A673 (cell line): ENCODE data around the gene MTF1. TPM values are rescaled to one million over a fixed set of nuclear protein-coding genes. Genes with fewer than 3 reads are reported as not detected.
"Not testable (repeated sequence)": the region's sequence is repeated elsewhere in the genome, so short reads cannot be mapped to it uniquely, and the experiment has no call there.

Source experiments
- Bru-seq: library from RNA; stranded (reverse); fragments of 400-500 nt; gene quantifications from one replicate; lab custom pipeline; 2021; lab: Mats Ljungman, UMichigan
- BruChase-seq, 2 experiments: library from RNA; stranded (reverse); fragments of 400-500 nt; gene quantifications; one replicate each; lab custom pipeline; 2021; lab: Mats Ljungman, UMichigan
- BruUV-seq: library from RNA; stranded (reverse); fragments of 400-500 nt; replicated peaks from 2 replicates; lab custom pipeline; 2021; lab: Mats Ljungman, UMichigan
- CTCF ChIA-PET: fragments of 300-600 bp; sonication (Branson Sonifier 250); formaldehyde crosslinking; loops from one replicate; lab custom pipeline; 2022; ENCODE audit warnings: antibody characterized with exemption; lab: Charles Lee
- POLR2A ChIA-PET: fragments of 300-600 bp; sonication (Branson Sonifier 250); formaldehyde crosslinking; loops from one replicate; lab custom pipeline; 2022; ENCODE audit warnings: antibody characterized with exemption; ENCODE audit not compliant: low non-redundant PET; lab: Charles Lee
- DNase-seq: peaks from one replicate; pipeline ENCODE4 v3.0.0-alpha.2; 2015; ENCODE audit warnings: low spot score
- H3K27ac ChIP-seq: fragments of 200-600 bp; sonication (generic); 2 replicates; pipeline ENCODE4 v1.5.1; 2016; ENCODE audit warnings: mixed run types, low read depth, mild to moderate bottlenecking, mixed read lengths, antibody characterized with exemption, low read length; ENCODE audit not compliant: poor library complexity, severe bottlenecking
- H3K27me3 ChIP-seq: fragments of 200-600 bp; sonication (generic); replicated peaks from 2 replicates; pipeline ENCODE4 v1.6.1; 2017; ENCODE audit warnings: mixed run types, low read depth, mild to moderate bottlenecking, mixed read lengths, antibody characterized with exemption, low read length; ENCODE audit not compliant: insufficient read depth, poor library complexity
- H3K36me3 ChIP-seq: fragments of 200-600 bp; sonication (generic); 2 replicates; pipeline ENCODE4 v1.6.1; 2016; ENCODE audit warnings: mixed run types, mild to moderate bottlenecking, mixed read lengths, antibody characterized with exemption, low read length; ENCODE audit not compliant: insufficient read depth, poor library complexity, severe bottlenecking
- H3K4me1 ChIP-seq: fragments of 200-600 bp; sonication (generic); 2 replicates; pipeline ENCODE4 v1.6.1; 2017; ENCODE audit warnings: mixed run types, mild to moderate bottlenecking, mixed read lengths, antibody characterized with exemption, low read length; ENCODE audit not compliant: insufficient read depth, poor library complexity, severe bottlenecking
- H3K4me3 ChIP-seq: fragments of 200-600 bp; sonication (generic); 2 replicates; pipeline ENCODE4 v1.5.1; 2016; ENCODE audit warnings: low read depth, mixed run types, mild to moderate bottlenecking, mixed read lengths, low read length; ENCODE audit not compliant: poor library complexity, severe bottlenecking
- H3K9me3 ChIP-seq: fragments of 200-600 bp; sonication (generic); 2 replicates; pipeline ENCODE4 v1.6.1; 2016; ENCODE audit warnings: mixed run types, low read depth, mild to moderate bottlenecking, mixed read lengths, antibody characterized with exemption, low read length; ENCODE audit not compliant: poor library complexity, severe bottlenecking
- EZH2 ChIP-seq: fragments of 200-600 bp; sonication (generic); IDR thresholded peaks from 2 replicates; pipeline ENCODE4 v1.6.1; 2017; ENCODE audit warnings: borderline replicate concordance, low read depth, mild to moderate bottlenecking, mixed read lengths, antibody characterized with exemption, low read length; ENCODE audit not compliant: poor library complexity, severe bottlenecking
- intact Hi-C: fragments of 100-400 bp; cut with micrococcal nuclease; formaldehyde crosslinking; loops from one replicate; pipeline ENCODE4 v1.10.0; 2022; ENCODE audit not compliant: unreplicated experiment
- long read RNA-seq: library from polyadenylated mRNA; stranded (forward); transcript quantifications from one replicate; pipeline ENCODE4 v2.0.0, GENCODE V29; 2022
- total RNA-seq: library from RNA; stranded (reverse); gene quantifications from 2 replicates; pipeline ENCODE4 v1.2.3, GENCODE V29; 2021
- TF ChIP-seq, protein P1 (sequence below): fragments of 300-800, 200-600 bp; sonication (generic); conservative IDR thresholded peaks from 2 replicates; pipeline ENCODE4 v1.5.1; 2017; ENCODE audit warnings: low read depth, mild to moderate bottlenecking, antibody characterized with exemption, low read length, moderate library complexity, mixed read lengths

MTF1 gene
- 18.9 and 19.8 TPM in 2 replicates for total RNA-seq
- Bru-seq, nascent RNA = percentile 74 among the genes with signal in this experiment
- BruChase-seq, experiment 1, labeled RNA remaining after a 2-hour chase = percentile 80 among the genes with signal in this experiment
- percentile 72 among the genes with signal in this experiment for BruChase-seq, experiment 2, labeled RNA remaining after a 6-hour chase
- long read RNA-seq, full-length matches to known transcripts = 1 of 7 reads
- long read RNA-seq, partial matches to known transcripts = 3 of 7 reads
- long read RNA-seq, other reads (novel, unspliced or antisense) = 3 of 7 reads

DNA sequence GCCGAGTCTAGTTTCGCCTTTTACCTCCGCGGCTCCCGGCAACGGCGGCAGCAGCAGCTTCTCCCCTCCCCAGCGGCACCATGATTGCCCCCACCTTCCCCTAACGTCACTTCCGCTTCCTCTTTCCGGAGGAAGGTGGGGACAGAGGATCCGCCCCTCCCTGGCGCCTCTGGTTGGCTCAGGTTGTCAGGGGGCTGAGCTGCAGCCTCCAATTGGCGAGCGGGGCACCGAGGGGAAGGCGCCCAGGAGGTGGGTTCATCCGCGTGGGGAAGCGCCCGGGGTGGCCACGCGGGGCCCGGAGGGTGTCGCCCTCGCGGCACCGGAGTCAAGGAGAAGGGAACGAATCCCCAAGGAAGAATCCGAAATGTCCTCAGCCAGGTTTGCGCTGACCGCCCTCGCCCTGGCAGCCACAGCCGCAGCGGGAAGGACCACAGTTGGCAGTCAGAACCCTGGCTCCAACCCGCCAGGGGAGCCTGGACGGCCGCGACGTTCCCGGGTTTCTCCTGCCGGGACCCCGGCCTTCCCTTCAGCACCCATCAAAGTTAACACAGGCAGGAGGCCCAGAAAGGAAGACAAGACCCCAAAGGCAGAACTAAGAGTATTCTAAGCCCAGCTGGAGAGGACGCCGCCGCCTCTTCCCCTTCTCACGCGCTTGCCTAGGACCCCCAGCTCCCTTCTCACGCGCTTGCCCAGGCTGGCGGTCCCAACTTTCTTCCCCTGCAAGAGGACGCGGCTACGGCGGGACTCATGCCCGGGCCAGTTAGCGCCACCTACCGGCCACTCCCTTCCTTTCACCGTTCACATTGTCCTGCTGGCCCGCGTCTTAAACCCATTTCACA lies at the start of gene MTF1:
Gene MTF1, minus strand, starts transcription at position 86 of the 839 bp plus-strand sequence. CDS start 1,934 bp downstream, outside the sequence.
- peak; percentile 99 for DNase-seq
- H3K4me3 ChIP-seq = peak within 1 kb of the TSS; percentile 90
- peak within 1 kb of the TSS; percentile 90 for H3K27ac ChIP-seq
- ChIA-PET POLR2A (interaction anchor here (0.6 kb wide), 1 partner anchor 197 kb away, joined by 3 read pairs; no protein-coding TSS in a partner anchor), CTCF (interaction anchor here (0.6 to 2.0 kb wide), 14 partner anchors 12 to 1780 kb away, joined by 3 to 10 read pairs (median 4); partner anchors contain the start of genes C1orf122, HEYL, UTP11 and YRDC)
- H3K27me3 ChIP-seq = no peaks in the 10 kb centered on the region
- no peak for TF ChIP-seq EZH2
- TF ChIP-seq, protein P1, sequence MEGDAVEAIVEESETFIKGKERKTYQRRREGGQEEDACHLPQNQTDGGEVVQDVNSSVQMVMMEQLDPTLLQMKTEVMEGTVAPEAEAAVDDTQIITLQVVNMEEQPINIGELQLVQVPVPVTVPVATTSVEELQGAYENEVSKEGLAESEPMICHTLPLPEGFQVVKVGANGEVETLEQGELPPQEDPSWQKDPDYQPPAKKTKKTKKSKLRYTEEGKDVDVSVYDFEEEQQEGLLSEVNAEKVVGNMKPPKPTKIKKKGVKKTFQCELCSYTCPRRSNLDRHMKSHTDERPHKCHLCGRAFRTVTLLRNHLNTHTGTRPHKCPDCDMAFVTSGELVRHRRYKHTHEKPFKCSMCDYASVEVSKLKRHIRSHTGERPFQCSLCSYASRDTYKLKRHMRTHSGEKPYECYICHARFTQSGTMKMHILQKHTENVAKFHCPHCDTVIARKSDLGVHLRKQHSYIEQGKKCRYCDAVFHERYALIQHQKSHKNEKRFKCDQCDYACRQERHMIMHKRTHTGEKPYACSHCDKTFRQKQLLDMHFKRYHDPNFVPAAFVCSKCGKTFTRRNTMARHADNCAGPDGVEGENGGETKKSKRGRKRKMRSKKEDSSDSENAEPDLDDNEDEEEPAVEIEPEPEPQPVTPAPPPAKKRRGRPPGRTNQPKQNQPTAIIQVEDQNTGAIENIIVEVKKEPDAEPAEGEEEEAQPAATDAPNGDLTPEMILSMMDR = peak; percentile 92
- no peaks in the 10 kb centered on the region for H3K9me3 ChIP-seq
- BruUV-seq = TSS peak; percentile 90
- H3K4me1 ChIP-seq = peaks cover 10% of the 10 kb centered on the region
- H3K36me3 ChIP-seq = peaks cover 20% of the 10 kb centered on the region
- intact Hi-C loops = loop anchor here (5.0 kb wide), 1 partner anchor 52 kb away; the partner anchor contains the start of genes C1orf122 and YRDC

DNA sequence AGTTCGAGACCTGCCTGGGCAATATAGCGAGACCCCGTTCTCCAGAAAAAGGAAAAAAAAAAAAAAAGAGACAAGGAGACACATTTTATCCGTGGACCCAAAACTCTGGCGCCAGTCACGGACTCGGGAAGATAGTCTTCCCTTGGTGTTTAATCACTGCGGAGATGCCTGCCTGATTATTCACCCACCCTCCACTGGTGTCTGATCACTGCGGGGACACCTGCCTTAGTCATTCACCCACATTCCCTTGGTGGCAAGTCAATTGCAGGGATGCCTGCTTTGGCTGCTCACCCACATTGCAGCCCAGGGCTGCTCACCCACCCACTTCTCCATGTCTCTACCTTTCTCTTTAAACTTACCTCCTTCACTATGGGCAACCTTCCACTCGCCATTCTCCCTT lies 49.1 kb upstream of the MTF1 start:
- CTCF ChIA-PET, H3K36me3 ChIP-seq, H3K9me3 ChIP-seq, POLR2A ChIA-PET, intact Hi-C loops, H3K27me3 ChIP-seq, DNase-seq, H3K4me3 ChIP-seq, H3K27ac ChIP-seq, BruUV-seq, H3K4me1 ChIP-seq: not testable (repeated sequence)

DNA sequence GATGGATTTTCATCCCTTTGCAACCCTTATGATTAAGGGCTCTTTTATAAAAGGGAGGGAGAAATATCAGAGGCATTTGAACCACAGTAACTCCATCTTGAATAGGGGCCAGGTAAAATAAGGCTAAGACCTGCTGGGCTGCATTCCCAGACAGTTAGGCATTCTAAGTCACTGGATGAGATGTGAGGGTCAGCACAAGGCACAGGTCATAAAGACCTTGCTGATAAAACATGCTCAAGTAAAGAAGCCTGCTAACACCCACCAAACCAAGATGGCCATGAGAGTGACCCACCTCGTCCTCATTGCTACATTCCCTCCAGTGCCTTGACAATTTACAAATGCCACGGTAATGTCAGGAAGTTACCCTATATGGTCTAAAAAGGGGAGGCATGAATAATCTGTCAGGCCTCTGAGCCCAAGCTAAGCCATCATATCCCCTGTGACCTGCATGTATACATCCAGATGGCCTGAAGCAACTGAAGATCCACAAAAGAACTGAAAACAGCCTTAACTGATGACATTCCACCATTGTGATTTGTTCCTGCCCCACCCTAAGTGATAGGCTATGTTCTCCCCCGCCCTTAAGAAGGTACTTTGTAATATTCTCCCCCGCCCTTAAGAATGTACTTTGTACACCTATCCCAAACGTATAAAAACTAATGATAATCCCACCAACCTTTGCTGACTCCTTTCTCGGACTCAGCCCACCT lies 48.2 kb upstream of the MTF1 start:
- H3K27ac ChIP-seq, H3K36me3 ChIP-seq, CTCF ChIA-PET, H3K27me3 ChIP-seq, H3K9me3 ChIP-seq, DNase-seq, H3K4me3 ChIP-seq, POLR2A ChIA-PET, intact Hi-C loops, BruUV-seq, H3K4me1 ChIP-seq: not testable (repeated sequence)

DNA sequence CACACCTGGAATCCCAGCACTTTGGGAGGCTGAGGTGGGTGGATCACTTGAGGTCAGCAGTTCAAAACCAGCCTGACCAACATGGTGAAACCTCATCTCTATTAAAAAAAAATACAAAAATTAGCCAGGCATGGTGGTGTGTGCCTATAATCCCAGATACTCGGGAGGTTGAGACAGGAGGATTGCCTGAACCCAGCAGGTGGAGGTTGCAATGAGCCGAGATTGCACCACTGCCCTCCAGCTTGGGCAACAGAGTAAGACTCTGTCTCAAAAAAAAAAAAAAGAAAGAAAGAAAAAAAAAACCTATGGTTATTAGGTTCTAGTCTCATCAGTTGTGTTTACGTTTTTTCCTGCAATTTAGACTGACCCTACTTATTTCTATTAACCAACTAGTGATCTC lies 47.2 kb upstream of the MTF1 start:
- H3K4me1 ChIP-seq, H3K4me3 ChIP-seq, CTCF ChIA-PET, H3K27ac ChIP-seq, DNase-seq, H3K27me3 ChIP-seq, H3K9me3 ChIP-seq, POLR2A ChIA-PET, H3K36me3 ChIP-seq, BruUV-seq, intact Hi-C loops: not testable (repeated sequence)
